H9 (cell line): ENCODE data around the gene PLXNA1. TPM values are rescaled to one million over a fixed set of nuclear protein-coding genes. Genes with fewer than 3 reads are reported as not detected.

ENCODE experiments used
- DNase-seq: peaks from one replicate; pipeline ENCODE4 v3.0.0-alpha.2; 2017
- H2AFZ ChIP-seq: one replicate; pipeline ENCODE4 v1.6.1; 2013; ENCODE audit warnings: mild to moderate bottlenecking, low read length, control low read depth, moderate library complexity
- H2AK5ac ChIP-seq: 2 replicates; pipeline ENCODE4 v1.6.1; 2013; ENCODE audit warnings: low read length, control low read depth, mixed read lengths; ENCODE audit not compliant: insufficient read length
- H2BK120ac ChIP-seq: one replicate; pipeline ENCODE4 v1.6.1; 2013; ENCODE audit warnings: low read depth, mild to moderate bottlenecking, low read length, control low read depth, inconsistent platforms; ENCODE audit not compliant: poor library complexity, severe bottlenecking
- H2BK12ac ChIP-seq: 2 replicates; pipeline ENCODE4 v1.6.1; 2013; ENCODE audit warnings: low read length, control low read depth, mixed read lengths, low read depth; ENCODE audit not compliant: insufficient read length
- H2BK15ac ChIP-seq: 2 replicates; pipeline ENCODE4 v1.6.1; 2013; ENCODE audit warnings: low read depth, low read length, control low read depth
- H2BK20ac ChIP-seq: one replicate; pipeline ENCODE4 v1.6.1; 2013; ENCODE audit warnings: low read depth, mild to moderate bottlenecking, low read length, control low read depth, inconsistent platforms; ENCODE audit not compliant: poor library complexity, severe bottlenecking
- H2BK5ac ChIP-seq: 2 replicates; pipeline ENCODE4 v1.6.1; 2013; ENCODE audit warnings: low read length, control low read depth, mixed read lengths; ENCODE audit not compliant: insufficient read length
- H3K14ac ChIP-seq: 2 replicates; pipeline ENCODE4 v1.6.1; 2013; ENCODE audit warnings: low read length, control low read depth; ENCODE audit not compliant: insufficient read depth
- H3K18ac ChIP-seq: 2 replicates; pipeline ENCODE4 v1.6.1; 2013; ENCODE audit warnings: low read depth, mild to moderate bottlenecking, mixed read lengths, low read length, control low read depth; ENCODE audit not compliant: insufficient read length
- H3K23ac ChIP-seq: 2 replicates; pipeline ENCODE4 v1.6.1; 2013; ENCODE audit warnings: low read length, control low read depth, mixed read lengths, low read depth; ENCODE audit not compliant: insufficient read length
- H3K23me2 ChIP-seq: 2 replicates; pipeline ENCODE4 v1.6.1; 2013; ENCODE audit warnings: low read depth, mild to moderate bottlenecking, mixed read lengths, low read length, control low read depth; ENCODE audit not compliant: insufficient read length, poor library complexity, severe bottlenecking
- H3K27ac ChIP-seq: 2 replicates; pipeline ENCODE4 v1.5.1; 2013; ENCODE audit warnings: low read length, control low read depth, mixed read lengths, low read depth; ENCODE audit not compliant: insufficient read length
- H3K27me3 ChIP-seq: 2 replicates; pipeline ENCODE4 v1.6.1; 2013; ENCODE audit warnings: low read length, control low read depth, inconsistent platforms; ENCODE audit not compliant: insufficient read depth
- H3K4ac ChIP-seq: 2 replicates; pipeline ENCODE4 v1.6.1; 2013; ENCODE audit warnings: low read depth, mild to moderate bottlenecking, control low read depth, inconsistent platforms, low read length, moderate library complexity
- H3K4me1 ChIP-seq: 2 replicates; pipeline ENCODE4 v1.6.1; 2013; ENCODE audit warnings: low read length, control low read depth, inconsistent platforms; ENCODE audit not compliant: insufficient read depth
- H3K4me2 ChIP-seq: 2 replicates; pipeline ENCODE4 v1.6.1; 2013; ENCODE audit warnings: low read length, control low read depth, mixed read lengths; ENCODE audit not compliant: insufficient read length, insufficient read depth
- H3K56ac ChIP-seq: 2 replicates; pipeline ENCODE4 v1.6.1; 2013; ENCODE audit warnings: low read depth, mild to moderate bottlenecking, mixed read lengths, low read length, control low read depth; ENCODE audit not compliant: insufficient read length
- H3K79me1 ChIP-seq: 2 replicates; pipeline ENCODE4 v1.6.1; 2013; ENCODE audit warnings: low read depth, mild to moderate bottlenecking, moderate library complexity, low read length, control low read depth, inconsistent platforms; ENCODE audit not compliant: insufficient read depth, poor library complexity, severe bottlenecking
- H3K79me2 ChIP-seq: 2 replicates; pipeline ENCODE4 v1.6.1; 2013; ENCODE audit warnings: low read length, control low read depth, inconsistent platforms; ENCODE audit not compliant: insufficient read depth
- H3K9ac ChIP-seq: 2 replicates; pipeline ENCODE4 v1.6.1; 2013; ENCODE audit warnings: low read length, control low read depth, mixed read lengths; ENCODE audit not compliant: insufficient read length; ENCODE audit errors: extremely low read depth
- H3K9me3 ChIP-seq: one replicate; pipeline ENCODE4 v1.6.1; 2013; ENCODE audit warnings: low read depth, low read length, inconsistent platforms; ENCODE audit not compliant: control insufficient read depth
- H3T11ph ChIP-seq: one replicate; pipeline ENCODE4 v1.6.1; 2013; ENCODE audit warnings: mild to moderate bottlenecking, low read length, control low read depth, inconsistent platforms
- H4K20me1 ChIP-seq: one replicate; pipeline ENCODE4 v1.6.1; 2013; ENCODE audit not compliant: control insufficient read depth, insufficient read length, insufficient read depth
- H4K5ac ChIP-seq: 2 replicates; pipeline ENCODE4 v1.6.1; 2013; ENCODE audit warnings: low read depth, mild to moderate bottlenecking, mixed read lengths, low read length, control low read depth; ENCODE audit not compliant: insufficient read length
- H4K8ac ChIP-seq: replicated peaks from 2 replicates; pipeline ENCODE4 v1.6.1; 2013; ENCODE audit warnings: low read length, control low read depth, mixed read lengths, low read depth; ENCODE audit not compliant: insufficient read length
- H4K91ac ChIP-seq: 2 replicates; pipeline ENCODE4 v1.6.1; 2013; ENCODE audit warnings: low read depth, mild to moderate bottlenecking, moderate library complexity, mixed read lengths, low read length, control low read depth; ENCODE audit not compliant: insufficient read length
- H3K27ac Mint-ChIP-seq, 3 experiments: 2 replicates in 2 of 3; 3 replicates in 1 of 3; pipeline ENCODE4 v1.8.0; 2020 to 2021; ENCODE audit warnings: mixed read lengths in 3 of 3, mild to moderate bottlenecking in 1 of 3, moderate library complexity in 1 of 3
- H3K27me3 Mint-ChIP-seq: 2 replicates; pipeline ENCODE4 v1.8.0; 2021; ENCODE audit warnings: low read depth, mild to moderate bottlenecking, moderate library complexity, mixed read lengths
- H3K36me3 Mint-ChIP-seq, 3 experiments: 2 replicates in 2 of 3; 3 replicates in 1 of 3; pipeline ENCODE4 v1.8.0; 2020 to 2021; ENCODE audit warnings: low read depth in 3 of 3, mixed read lengths in 3 of 3; ENCODE audit not compliant: insufficient read depth in 1 of 3
- H3K4me1 Mint-ChIP-seq, 2 experiments: 2 replicates each; pipeline ENCODE4 v1.8.0; 2020; ENCODE audit warnings: mixed read lengths in 2 of 2
- H3K4me3 Mint-ChIP-seq, 2 experiments: 2 replicates in 1 of 2; 3 replicates in 1 of 2; pipeline ENCODE4 v1.8.0; 2020 to 2021; ENCODE audit warnings: mild to moderate bottlenecking in 2 of 2, mixed read lengths in 2 of 2, moderate library complexity in 1 of 2
- H3K9me3 Mint-ChIP-seq, 2 experiments: 2 replicates in 1 of 2; 3 replicates in 1 of 2; pipeline ENCODE4 v1.8.0; 2020; ENCODE audit warnings: mild to moderate bottlenecking in 2 of 2, mixed read lengths in 2 of 2, moderate library complexity in 1 of 2
- WGBS: extraction: QIAGEN DNeasy Blood & Tissue Kit; methylation state at CpG from one replicate; pipeline ENCODE4 v1.1.7; 2013; ENCODE audit warnings: missing lambda C conversion rate, low lambda C conversion rate, mixed read lengths; ENCODE audit not compliant: insufficient read length; ENCODE audit errors: extremely low coverage; 5-methylcytosine and 5-hydroxymethylcytosine counted together
- total RNA-seq: library from RNA; stranded (reverse); gene quantifications from 2 replicates; pipeline ENCODE4 v1.2.1, GENCODE V29; 2021
- TF ChIP-seq, protein P1 (sequence below): fragments of 200-600 bp; sonication (generic); conservative IDR thresholded peaks from 3 replicates; pipeline ENCODE4 v1.8.0; 2021; ENCODE audit warnings: antibody characterized with exemption, mild to moderate bottlenecking

PLXNA1 gene
- total RNA-seq, 1 experiment from 2014 or later = 42.1 TPM

DNA sequence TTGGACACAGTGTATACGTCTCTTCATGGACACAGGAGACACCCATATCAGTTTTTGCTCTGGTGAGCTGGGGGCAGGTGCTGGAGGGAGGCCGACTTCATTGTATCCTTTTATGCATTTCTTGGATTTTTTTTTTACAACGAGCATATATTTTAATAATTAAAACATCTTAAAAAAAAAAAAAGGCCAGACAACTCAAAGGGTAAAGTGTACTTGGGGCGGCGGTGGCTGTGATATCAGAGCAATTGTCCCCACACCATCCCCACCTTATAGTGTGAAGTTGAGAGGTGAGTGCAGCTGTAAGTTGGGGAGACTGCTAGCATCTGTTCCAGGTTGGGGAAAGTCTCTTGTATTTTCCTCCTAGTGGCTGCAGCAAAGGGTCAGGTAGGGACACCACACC lies 12.0 kb upstream of the PLXNA1 start:
- Histone ChIP-seq H3K27me3 (no peaks in the 10 kb centered on the region), H2BK15ac (no peak overlapping the region), H2BK5ac (no peak overlapping the region), H4K8ac (no peak overlapping the region), H4K91ac (no peak overlapping the region), H3T11ph (no peak overlapping the region), H2BK120ac (no peak overlapping the region), H4K5ac (no peak overlapping the region), H3K23me2 (no peaks in the 10 kb centered on the region), H3K4me2 (no peak overlapping the region), H3K79me1 (no peaks in the 10 kb centered on the region), H3K9me3 (no peaks in the 10 kb centered on the region), H3K4ac (no peak overlapping the region), H3K23ac (no peak overlapping the region), H2AFZ (no peak overlapping the region), H3K9ac (no peak overlapping the region), H3K79me2 (no peaks in the 10 kb centered on the region), H3K56ac (no peak overlapping the region), H2AK5ac (no peak overlapping the region), H3K14ac (no peak overlapping the region), H3K4me1 (no peaks in the 10 kb centered on the region), H4K20me1 (no peaks in the 10 kb centered on the region), H3K27ac (no peak overlapping the region), H2BK20ac (no peak overlapping the region), H2BK12ac (no peak overlapping the region), H3K18ac (no peak overlapping the region)
- peaks cover 22 to 23% of the 10 kb centered on the region in 2 experiments for H3K4me1 Mint-ChIP-seq
- H3K9me3 Mint-ChIP-seq = peaks cover 15 to 18% of the 10 kb centered on the region in 2 experiments
- TF ChIP-seq, protein P1, sequence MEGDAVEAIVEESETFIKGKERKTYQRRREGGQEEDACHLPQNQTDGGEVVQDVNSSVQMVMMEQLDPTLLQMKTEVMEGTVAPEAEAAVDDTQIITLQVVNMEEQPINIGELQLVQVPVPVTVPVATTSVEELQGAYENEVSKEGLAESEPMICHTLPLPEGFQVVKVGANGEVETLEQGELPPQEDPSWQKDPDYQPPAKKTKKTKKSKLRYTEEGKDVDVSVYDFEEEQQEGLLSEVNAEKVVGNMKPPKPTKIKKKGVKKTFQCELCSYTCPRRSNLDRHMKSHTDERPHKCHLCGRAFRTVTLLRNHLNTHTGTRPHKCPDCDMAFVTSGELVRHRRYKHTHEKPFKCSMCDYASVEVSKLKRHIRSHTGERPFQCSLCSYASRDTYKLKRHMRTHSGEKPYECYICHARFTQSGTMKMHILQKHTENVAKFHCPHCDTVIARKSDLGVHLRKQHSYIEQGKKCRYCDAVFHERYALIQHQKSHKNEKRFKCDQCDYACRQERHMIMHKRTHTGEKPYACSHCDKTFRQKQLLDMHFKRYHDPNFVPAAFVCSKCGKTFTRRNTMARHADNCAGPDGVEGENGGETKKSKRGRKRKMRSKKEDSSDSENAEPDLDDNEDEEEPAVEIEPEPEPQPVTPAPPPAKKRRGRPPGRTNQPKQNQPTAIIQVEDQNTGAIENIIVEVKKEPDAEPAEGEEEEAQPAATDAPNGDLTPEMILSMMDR = no peak
- WGBS = no CpG with 5 or more reads among the region's 5 CpGs
- no peak overlapping the region for H3K4me3 Mint-ChIP-seq
- peaks cover 2 to 15% (median 8%) of the 10 kb centered on the region in 3 experiments; a peak in 6 of 7 replicates for H3K36me3 Mint-ChIP-seq
- H3K27me3 Mint-ChIP-seq = peaks cover 9% of the 10 kb centered on the region
- H3K27ac Mint-ChIP-seq = no peak overlapping the region
- DNase-seq = no peak
